ENCODE measurements around the gene HNF1A.
"Not testable (repeated sequence)": the region's sequence is repeated elsewhere in the genome, so short reads cannot be mapped to it uniquely, and the experiment has no call there.

The HNF1A gene

DNA sequence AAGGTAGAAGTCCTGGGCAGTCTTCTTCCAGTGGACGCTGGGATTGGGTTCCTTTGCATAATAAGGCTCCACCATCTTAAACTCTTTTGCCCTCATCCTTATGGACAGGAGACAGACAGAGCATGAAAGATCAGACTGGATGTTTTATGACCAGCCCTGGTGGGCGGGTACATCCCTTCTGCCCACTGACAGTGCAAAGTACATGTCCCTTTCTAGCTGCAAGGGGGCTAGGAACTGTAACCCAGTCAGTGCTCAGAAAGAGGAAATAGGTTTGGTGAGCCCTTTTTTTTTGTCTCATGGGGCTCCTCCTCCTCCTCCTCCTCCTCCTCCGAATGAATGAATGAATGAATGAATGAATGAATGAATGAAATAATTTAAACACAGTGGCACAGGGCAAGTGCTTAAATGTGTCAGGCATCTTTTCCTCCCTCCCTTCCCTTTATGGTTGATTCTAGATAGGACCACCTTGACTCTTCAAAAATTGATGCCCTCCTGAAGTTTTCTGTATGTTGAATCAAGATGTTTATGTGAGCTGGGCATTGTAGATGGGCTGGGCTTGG is 36.4 kb upstream of the HNF1A start:
- Histone ChIP-seq H4K20me1 (ENCODE audit: insufficient read depth, low read length, poor library complexity, severe bottlenecking) (no peaks in the 10 kb centered on the region), H3F3A (ENCODE audit: low read depth) (no peaks in the 10 kb centered on the region), H2AFZ (ENCODE audit: low read length) (no peak overlapping the region), H3K9me2 (replicated peaks; ENCODE audit: low read depth, low read length) (no peaks in the 10 kb centered on the region), H3K27me3 (ENCODE audit: insufficient read depth, low read length, poor library complexity, severe bottlenecking) (no peaks in the 10 kb centered on the region), H3K4me2 (ENCODE audit: low read depth, low read length, poor library complexity, severe bottlenecking) (no peak overlapping the region), H3K4me3 (ENCODE audit: low read length, poor library complexity, severe bottlenecking) (no peak overlapping the region), H3K9ac (ENCODE audit: low read depth, low read length, poor library complexity, severe bottlenecking) (no peak overlapping the region), H3K79me2 (ENCODE audit: insufficient read depth, low read length) (no peaks in the 10 kb centered on the region), H3K4me1 (ENCODE audit: insufficient read depth, low read length, poor library complexity, severe bottlenecking) (peaks cover 6% of the 10 kb centered on the region), H3K9me3 (ENCODE audit: insufficient read depth, low read depth, low read length) (no peaks in the 10 kb centered on the region), H3K36me3 (ENCODE audit: insufficient read depth, low read length) (no peaks in the 10 kb centered on the region)
- TF ChIP-seq, protein P1, sequence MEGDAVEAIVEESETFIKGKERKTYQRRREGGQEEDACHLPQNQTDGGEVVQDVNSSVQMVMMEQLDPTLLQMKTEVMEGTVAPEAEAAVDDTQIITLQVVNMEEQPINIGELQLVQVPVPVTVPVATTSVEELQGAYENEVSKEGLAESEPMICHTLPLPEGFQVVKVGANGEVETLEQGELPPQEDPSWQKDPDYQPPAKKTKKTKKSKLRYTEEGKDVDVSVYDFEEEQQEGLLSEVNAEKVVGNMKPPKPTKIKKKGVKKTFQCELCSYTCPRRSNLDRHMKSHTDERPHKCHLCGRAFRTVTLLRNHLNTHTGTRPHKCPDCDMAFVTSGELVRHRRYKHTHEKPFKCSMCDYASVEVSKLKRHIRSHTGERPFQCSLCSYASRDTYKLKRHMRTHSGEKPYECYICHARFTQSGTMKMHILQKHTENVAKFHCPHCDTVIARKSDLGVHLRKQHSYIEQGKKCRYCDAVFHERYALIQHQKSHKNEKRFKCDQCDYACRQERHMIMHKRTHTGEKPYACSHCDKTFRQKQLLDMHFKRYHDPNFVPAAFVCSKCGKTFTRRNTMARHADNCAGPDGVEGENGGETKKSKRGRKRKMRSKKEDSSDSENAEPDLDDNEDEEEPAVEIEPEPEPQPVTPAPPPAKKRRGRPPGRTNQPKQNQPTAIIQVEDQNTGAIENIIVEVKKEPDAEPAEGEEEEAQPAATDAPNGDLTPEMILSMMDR (conservative IDR thresholded peaks at IDR 0.05; ENCODE audit: low read length): no peak
- no peak for TF ChIP-seq EZH2phosphoT487 (IDR thresholded peaks at IDR 0.05; ENCODE audit: borderline replicate concordance)

DNA sequence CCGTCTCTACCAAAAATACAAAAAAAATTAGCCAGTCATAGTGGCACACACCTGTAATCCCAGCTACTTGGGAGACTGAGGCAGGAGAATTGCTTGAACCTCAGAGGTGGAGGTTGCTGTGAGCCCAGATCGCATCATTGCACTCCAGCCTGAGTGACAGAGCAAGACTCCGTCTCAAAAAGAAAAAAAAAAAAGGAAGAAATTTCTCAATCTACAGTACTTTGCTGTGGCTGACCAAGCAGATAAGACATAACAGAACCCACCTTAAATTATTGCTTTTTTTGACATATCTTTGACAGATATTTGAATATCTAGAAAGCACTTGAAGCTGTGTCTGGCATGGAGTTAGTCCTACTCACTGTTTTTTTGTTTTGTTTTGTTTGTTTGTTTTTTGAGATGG is 34.9 kb upstream of the HNF1A start:
- Histone ChIP-seq H3K9me3 (ENCODE audit: insufficient read depth, low read depth, low read length) (no peaks in the 10 kb centered on the region), H3K4me2 (ENCODE audit: low read depth, low read length, poor library complexity, severe bottlenecking) (no peak overlapping the region), H3K79me2 (ENCODE audit: insufficient read depth, low read length) (no peaks in the 10 kb centered on the region), H2AFZ (ENCODE audit: low read length) (no peak overlapping the region), H3F3A (ENCODE audit: low read depth) (no peaks in the 10 kb centered on the region), H4K20me1 (ENCODE audit: insufficient read depth, low read length, poor library complexity, severe bottlenecking) (no peaks in the 10 kb centered on the region), H3K9ac (ENCODE audit: low read depth, low read length, poor library complexity, severe bottlenecking) (no peak overlapping the region), H3K4me3 (ENCODE audit: low read length, poor library complexity, severe bottlenecking) (no peak overlapping the region), H3K9me2 (replicated peaks; ENCODE audit: low read depth, low read length) (no peaks in the 10 kb centered on the region), H3K36me3 (ENCODE audit: insufficient read depth, low read length) (no peaks in the 10 kb centered on the region), H3K4me1 (ENCODE audit: insufficient read depth, low read length, poor library complexity, severe bottlenecking) (peaks cover 6% of the 10 kb centered on the region), H3K27me3 (ENCODE audit: insufficient read depth, low read length, poor library complexity, severe bottlenecking) (no peaks in the 10 kb centered on the region)
- TF ChIP-seq, protein P1 (conservative IDR thresholded peaks at IDR 0.05; ENCODE audit: low read length): no peak
- TF ChIP-seq EZH2phosphoT487 (IDR thresholded peaks at IDR 0.05; ENCODE audit: borderline replicate concordance): no peak

DNA sequence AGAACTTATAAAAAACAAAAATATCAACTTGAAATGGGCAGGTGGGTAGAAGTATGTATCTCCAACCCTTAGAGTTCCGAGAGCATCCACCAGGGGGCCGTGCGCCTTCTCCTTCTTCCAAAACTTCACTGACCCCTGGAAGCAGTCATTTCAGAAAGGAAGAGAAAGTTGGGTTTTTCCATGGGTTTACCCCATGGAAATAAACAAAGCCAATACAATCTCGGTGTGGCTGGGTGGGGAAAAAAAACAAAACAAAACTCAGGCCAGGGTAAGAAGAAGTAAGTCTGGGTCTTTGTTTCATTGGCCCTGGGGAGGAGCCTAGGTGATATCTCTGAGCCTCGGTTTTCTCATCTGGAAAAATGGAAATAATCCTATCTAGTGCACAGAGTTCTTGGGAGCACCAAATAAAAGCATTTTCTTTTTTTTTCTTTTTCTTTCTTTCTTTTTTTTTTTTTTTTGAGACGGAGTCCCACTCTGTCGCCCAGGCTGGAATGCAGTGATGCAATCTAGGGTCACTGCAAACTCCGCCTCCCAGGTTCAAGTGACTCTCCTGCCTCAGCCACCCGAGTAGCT is 33.6 kb upstream of the HNF1A start:
- Histone ChIP-seq H3K4me2 (ENCODE audit: low read depth, low read length, poor library complexity, severe bottlenecking) (no peak overlapping the region), H2AFZ (ENCODE audit: low read length) (0 out of 2 replicates have a peak overlapping the region, but pooled peaks have one; percentile 69), H3K79me2 (ENCODE audit: insufficient read depth, low read length) (no peaks in the 10 kb centered on the region), H3K4me1 (ENCODE audit: insufficient read depth, low read length, poor library complexity, severe bottlenecking) (peaks cover 6% of the 10 kb centered on the region), H3K9me3 (ENCODE audit: insufficient read depth, low read depth, low read length) (no peaks in the 10 kb centered on the region), H4K20me1 (ENCODE audit: insufficient read depth, low read length, poor library complexity, severe bottlenecking) (no peaks in the 10 kb centered on the region), H3F3A (ENCODE audit: low read depth) (no peaks in the 10 kb centered on the region), H3K9me2 (replicated peaks; ENCODE audit: low read depth, low read length) (no peaks in the 10 kb centered on the region), H3K36me3 (ENCODE audit: insufficient read depth, low read length) (no peaks in the 10 kb centered on the region), H3K9ac (ENCODE audit: low read depth, low read length, poor library complexity, severe bottlenecking) (no peak overlapping the region), H3K4me3 (ENCODE audit: low read length, poor library complexity, severe bottlenecking) (no peak overlapping the region), H3K27me3 (ENCODE audit: insufficient read depth, low read length, poor library complexity, severe bottlenecking) (no peaks in the 10 kb centered on the region)
- TF ChIP-seq, protein P1 (conservative IDR thresholded peaks at IDR 0.05; ENCODE audit: low read length): peak; percentile 83
- TF ChIP-seq EZH2phosphoT487 (IDR thresholded peaks at IDR 0.05; ENCODE audit: borderline replicate concordance): no peak

DNA sequence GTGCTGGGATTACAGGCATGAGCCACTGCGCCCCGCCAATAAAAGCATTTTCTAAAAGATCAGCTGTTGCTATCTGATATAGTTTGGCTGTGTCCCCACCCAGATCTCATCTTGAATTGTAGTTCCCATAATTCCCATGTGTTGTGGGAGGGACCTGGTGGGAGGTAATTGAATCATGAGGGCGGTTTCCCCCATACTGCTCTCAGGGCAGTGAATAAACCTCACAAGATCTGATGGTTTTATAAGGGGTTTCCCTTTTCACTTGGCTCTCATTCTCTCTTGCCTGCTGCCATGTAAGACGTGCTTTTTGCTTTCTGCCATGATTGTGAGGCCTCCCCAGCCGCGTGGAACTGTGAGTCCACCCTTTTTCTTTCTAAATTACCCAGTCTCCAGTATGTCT is 32.8 kb upstream of the HNF1A start:
- H4K20me1 ChIP-seq (ENCODE audit: insufficient read depth, low read length, poor library complexity, severe bottlenecking); H3K4me1 ChIP-seq (ENCODE audit: insufficient read depth, low read length, poor library complexity, severe bottlenecking); H3K79me2 ChIP-seq (ENCODE audit: insufficient read depth, low read length); H3K4me3 ChIP-seq (ENCODE audit: low read length, poor library complexity, severe bottlenecking); H3K36me3 ChIP-seq (ENCODE audit: insufficient read depth, low read length); H3K9ac ChIP-seq (ENCODE audit: low read depth, low read length, poor library complexity, severe bottlenecking); H3K9me2 ChIP-seq (replicated peaks; ENCODE audit: low read depth, low read length); H3K4me2 ChIP-seq (ENCODE audit: low read depth, low read length, poor library complexity, severe bottlenecking); H3K27me3 ChIP-seq (ENCODE audit: insufficient read depth, low read length, poor library complexity, severe bottlenecking); H3F3A ChIP-seq (ENCODE audit: low read depth); H3K9me3 ChIP-seq (ENCODE audit: insufficient read depth, low read depth, low read length): not testable (repeated sequence)
- peak overlapping the region; percentile 58; the same call in 1 of the 2 replicates for H2AFZ ChIP-seq (ENCODE audit: low read length)

DNA sequence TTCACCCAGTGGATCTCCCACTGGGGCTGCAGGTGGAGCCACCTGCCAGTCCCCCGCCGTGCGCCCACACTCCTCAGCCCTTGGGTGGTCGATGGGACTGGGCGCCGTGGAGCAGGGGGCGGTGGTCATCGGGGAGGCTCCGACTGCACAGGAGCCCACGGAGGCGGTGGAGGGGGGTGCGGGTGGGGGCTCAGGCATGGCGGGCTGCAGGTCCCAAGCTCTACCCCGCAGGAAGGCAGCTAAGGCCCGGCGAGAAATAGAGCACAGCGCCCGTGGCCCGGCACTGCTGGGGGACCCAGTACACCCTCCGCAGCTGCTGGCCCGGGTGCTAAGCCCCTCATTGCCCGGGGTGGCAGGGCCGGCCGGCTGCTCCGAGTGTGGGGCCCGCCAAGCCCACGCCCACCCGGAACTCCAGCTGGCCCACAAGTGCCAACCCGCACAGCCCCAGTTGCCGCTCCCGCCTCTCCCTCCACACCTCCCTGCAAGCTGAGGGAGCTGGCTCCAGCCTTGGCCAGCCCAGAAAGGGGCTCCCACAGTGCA is 28.0 kb upstream of the HNF1A start:
- not testable (repeated sequence) for H3K9me3 ChIP-seq (ENCODE audit: insufficient read depth, low read depth, low read length); H3K9me2 ChIP-seq (replicated peaks; ENCODE audit: low read depth, low read length); H4K20me1 ChIP-seq (ENCODE audit: insufficient read depth, low read length, poor library complexity, severe bottlenecking); H3K4me1 ChIP-seq (ENCODE audit: insufficient read depth, low read length, poor library complexity, severe bottlenecking); H3K36me3 ChIP-seq (ENCODE audit: insufficient read depth, low read length); H3K9ac ChIP-seq (ENCODE audit: low read depth, low read length, poor library complexity, severe bottlenecking); H3F3A ChIP-seq (ENCODE audit: low read depth); H3K4me3 ChIP-seq (ENCODE audit: low read length, poor library complexity, severe bottlenecking); H3K27me3 ChIP-seq (ENCODE audit: insufficient read depth, low read length, poor library complexity, severe bottlenecking); H2AFZ ChIP-seq (ENCODE audit: low read length); H3K4me2 ChIP-seq (ENCODE audit: low read depth, low read length, poor library complexity, severe bottlenecking); H3K79me2 ChIP-seq (ENCODE audit: insufficient read depth, low read length)
